OCI-LY1 (cell line): ENCODE measurements around the gene C10orf120.

ENCODE experiments used
- H2AFZ ChIP-seq: fragments of 200-600 bp; sonication (generic), shearing (Covaris generic); 2 replicates; pipeline ENCODE4 v1.6.0; 2014; ENCODE audit warnings: antibody characterized with exemption, mild to moderate bottlenecking, low read length
- H3F3A ChIP-seq: fragments of 200-600 bp; sonication (generic), shearing (Covaris generic); 2 replicates; pipeline ENCODE4 v1.6.0; 2014; ENCODE audit warnings: mild to moderate bottlenecking, antibody characterized with exemption, low read length, moderate library complexity; ENCODE audit not compliant: insufficient read depth
- H3K27ac ChIP-seq: fragments of 200-600 bp; sonication (generic); 2 replicates; pipeline ENCODE4 v1.5.1; 2014; ENCODE audit warnings: low read length, mixed run types, mild to moderate bottlenecking, low read depth; ENCODE audit not compliant: poor library complexity, severe bottlenecking
- H3K27me3 ChIP-seq: fragments of 200-600 bp; sonication (generic); 2 replicates; pipeline ENCODE4 v1.6.0; 2014; ENCODE audit warnings: antibody characterized with exemption, mild to moderate bottlenecking, low read length, moderate library complexity; ENCODE audit not compliant: insufficient read depth
- H3K36me3 ChIP-seq: fragments of 200-600 bp; sonication (generic); 2 replicates; pipeline ENCODE4 v1.6.1; 2014; ENCODE audit warnings: mild to moderate bottlenecking, antibody characterized with exemption, low read length, moderate library complexity, mixed read lengths; ENCODE audit not compliant: insufficient read depth
- H3K4me1 ChIP-seq: fragments of 200-600 bp; sonication (generic); 2 replicates; pipeline ENCODE4 v1.5.1; 2014; ENCODE audit warnings: mild to moderate bottlenecking, low read length, moderate library complexity; ENCODE audit not compliant: insufficient read depth, severe bottlenecking
- H3K4me2 ChIP-seq: fragments of 200-600 bp; sonication (generic), shearing (Covaris generic); 2 replicates; pipeline ENCODE4 v1.6.1; 2014; ENCODE audit warnings: low read length
- H3K4me3 ChIP-seq: fragments of 200-600 bp; sonication (generic); 2 replicates; pipeline ENCODE4 v1.5.1; 2014; ENCODE audit warnings: low read length, low read depth, mild to moderate bottlenecking, mixed read lengths; ENCODE audit not compliant: poor library complexity, severe bottlenecking
- H3K79me2 ChIP-seq: fragments of 200-600 bp; shearing (Covaris generic); 2 replicates; pipeline ENCODE4 v1.6.1; 2016; ENCODE audit warnings: mixed run types, low read length, mixed read lengths; ENCODE audit not compliant: insufficient read depth
- H3K9ac ChIP-seq: fragments of 200-600 bp; sonication (generic), shearing (Covaris generic); 2 replicates; pipeline ENCODE4 v1.6.1; 2014; ENCODE audit warnings: mild to moderate bottlenecking, low read length, mixed read lengths
- H3K9me2 ChIP-seq: fragments of 200-600 bp; sonication (generic), shearing (Covaris generic); 2 replicates; pipeline ENCODE4 v1.6.1; 2014; ENCODE audit warnings: low read depth, mild to moderate bottlenecking, low read length, mixed read lengths
- H3K9me3 ChIP-seq: fragments of 200-600 bp; shearing (Covaris generic); 2 replicates; pipeline ENCODE4 v1.6.1; 2014; ENCODE audit warnings: low read length, mixed read lengths
- H4K20me1 ChIP-seq: fragments of 200-600 bp; sonication (generic), shearing (Covaris generic); 2 replicates; pipeline ENCODE4 v1.6.0; 2016; ENCODE audit warnings: mild to moderate bottlenecking, low read length; ENCODE audit not compliant: insufficient read depth
- EZH2 ChIP-seq: fragments of 200-600 bp; sonication (generic), shearing (Covaris generic); IDR thresholded peaks from 2 replicates; pipeline ENCODE4 v1.8.0; 2017; ENCODE audit warnings: borderline replicate concordance, mixed run types, mild to moderate bottlenecking, antibody characterized with exemption, low read length, moderate library complexity, mixed read lengths
- TF ChIP-seq, protein P1 (sequence below): fragments of 200-600 bp; sonication (generic), shearing (Covaris generic); IDR thresholded peaks from 2 replicates; pipeline ENCODE4 v1.5.1; 2017; ENCODE audit warnings: mild to moderate bottlenecking, antibody characterized with exemption, low read length, moderate library complexity, mixed read lengths

C10orf120 gene

DNA sequence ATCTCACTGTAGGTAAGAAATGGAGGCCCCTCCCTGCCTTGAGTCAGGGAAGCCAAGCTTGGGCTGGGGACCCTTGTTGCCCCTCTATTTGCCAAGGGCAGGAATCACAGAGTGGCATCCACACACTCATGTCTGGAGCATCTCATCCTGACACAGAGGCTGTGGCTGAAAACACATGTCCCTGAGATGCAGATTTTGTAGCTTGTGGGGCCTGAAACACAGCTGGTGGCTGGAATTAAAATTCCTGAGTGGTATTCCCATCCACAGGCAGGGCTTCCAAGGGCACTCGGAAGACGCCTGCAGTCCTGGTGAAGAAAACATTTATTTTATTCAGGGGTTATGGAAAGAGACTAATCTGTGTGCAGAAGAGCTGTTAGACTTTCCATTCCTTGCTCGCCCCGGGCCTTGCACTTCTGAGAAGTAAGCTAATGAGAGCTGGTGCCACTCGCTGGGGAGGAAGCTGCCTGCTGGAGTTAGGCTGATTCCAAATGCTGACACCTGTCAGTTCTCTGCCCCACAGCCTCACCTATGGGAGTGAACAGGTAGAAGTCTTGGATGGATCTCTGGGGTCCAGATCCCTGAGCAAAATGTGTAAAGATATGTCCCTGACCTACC, 36.0 kb downstream of the C10orf120 start:
- Histone ChIP-seq H3K27ac (no peak overlapping the region), H3K9ac (no peak overlapping the region), H3K36me3 (no peaks in the 10 kb centered on the region), H3K79me2 (no peaks in the 10 kb centered on the region), H3K4me3 (no peak overlapping the region), H2AFZ (no peak overlapping the region), H4K20me1 (no peaks in the 10 kb centered on the region), H3K27me3 (no peaks in the 10 kb centered on the region), H3F3A (no peaks in the 10 kb centered on the region), H3K4me2 (no peak overlapping the region), H3K9me3 (no peaks in the 10 kb centered on the region), H3K9me2 (no peaks in the 10 kb centered on the region), H3K4me1 (no peaks in the 10 kb centered on the region)
- TF ChIP-seq, protein P1, sequence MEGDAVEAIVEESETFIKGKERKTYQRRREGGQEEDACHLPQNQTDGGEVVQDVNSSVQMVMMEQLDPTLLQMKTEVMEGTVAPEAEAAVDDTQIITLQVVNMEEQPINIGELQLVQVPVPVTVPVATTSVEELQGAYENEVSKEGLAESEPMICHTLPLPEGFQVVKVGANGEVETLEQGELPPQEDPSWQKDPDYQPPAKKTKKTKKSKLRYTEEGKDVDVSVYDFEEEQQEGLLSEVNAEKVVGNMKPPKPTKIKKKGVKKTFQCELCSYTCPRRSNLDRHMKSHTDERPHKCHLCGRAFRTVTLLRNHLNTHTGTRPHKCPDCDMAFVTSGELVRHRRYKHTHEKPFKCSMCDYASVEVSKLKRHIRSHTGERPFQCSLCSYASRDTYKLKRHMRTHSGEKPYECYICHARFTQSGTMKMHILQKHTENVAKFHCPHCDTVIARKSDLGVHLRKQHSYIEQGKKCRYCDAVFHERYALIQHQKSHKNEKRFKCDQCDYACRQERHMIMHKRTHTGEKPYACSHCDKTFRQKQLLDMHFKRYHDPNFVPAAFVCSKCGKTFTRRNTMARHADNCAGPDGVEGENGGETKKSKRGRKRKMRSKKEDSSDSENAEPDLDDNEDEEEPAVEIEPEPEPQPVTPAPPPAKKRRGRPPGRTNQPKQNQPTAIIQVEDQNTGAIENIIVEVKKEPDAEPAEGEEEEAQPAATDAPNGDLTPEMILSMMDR: no peak
- TF ChIP-seq EZH2: no peak

DNA sequence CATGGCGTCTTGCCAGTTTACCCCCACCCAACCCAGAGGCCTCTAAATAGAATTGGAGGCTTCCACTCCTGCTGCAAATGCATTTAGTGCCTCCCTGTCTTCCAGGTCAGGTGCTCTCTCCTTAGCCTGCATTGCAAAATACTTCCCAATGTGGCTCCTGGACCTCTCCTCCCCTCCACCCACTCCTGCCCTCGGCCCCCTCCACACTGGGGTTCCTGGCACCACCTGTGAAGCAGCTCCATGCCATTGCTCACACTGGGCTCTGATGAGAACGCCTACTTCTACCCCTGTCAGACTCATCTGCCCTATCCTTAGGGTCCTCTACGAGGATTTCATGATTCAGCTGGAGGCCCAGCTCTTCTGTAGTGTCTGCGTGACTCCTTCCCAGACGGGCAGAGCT, 37.4 kb downstream of the C10orf120 start:
- Histone ChIP-seq H3F3A (no peaks in the 10 kb centered on the region), H3K9me3 (no peaks in the 10 kb centered on the region), H2AFZ (no peak overlapping the region), H4K20me1 (no peaks in the 10 kb centered on the region), H3K4me2 (no peak overlapping the region), H3K9ac (no peak overlapping the region), H3K36me3 (no peaks in the 10 kb centered on the region), H3K9me2 (no peaks in the 10 kb centered on the region), H3K4me3 (no peak overlapping the region), H3K27ac (no peak overlapping the region), H3K79me2 (no peaks in the 10 kb centered on the region), H3K4me1 (no peaks in the 10 kb centered on the region), H3K27me3 (no peaks in the 10 kb centered on the region)
- no peak for TF ChIP-seq EZH2
- TF ChIP-seq, protein P1: no peak

DNA sequence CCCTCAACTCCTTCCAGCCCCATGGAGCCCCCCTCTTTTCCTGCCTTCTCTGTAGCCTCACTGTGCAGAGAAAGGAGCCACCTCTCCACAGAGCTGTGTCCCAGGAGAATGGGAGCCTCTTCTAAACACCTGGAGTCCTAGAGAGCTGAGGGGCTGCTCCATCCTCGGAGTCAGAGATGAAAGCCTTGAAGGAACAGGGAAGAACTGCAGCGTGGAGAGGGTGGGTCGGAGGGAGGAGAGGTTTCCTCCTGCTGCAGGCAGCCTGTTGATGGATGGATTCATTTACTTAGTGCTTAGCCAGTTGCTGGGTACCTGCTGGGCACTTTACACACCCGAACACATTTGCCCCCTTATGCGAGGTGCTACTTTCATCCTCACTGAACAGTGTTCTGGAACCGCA, 39.0 kb downstream of the C10orf120 start:
- Histone ChIP-seq H3K27me3 (no peaks in the 10 kb centered on the region), H3K4me3 (no peak overlapping the region), H3K27ac (no peak overlapping the region), H3K9me2 (no peaks in the 10 kb centered on the region), H3K36me3 (no peaks in the 10 kb centered on the region), H3K4me1 (no peaks in the 10 kb centered on the region), H4K20me1 (no peaks in the 10 kb centered on the region), H3K9me3 (no peaks in the 10 kb centered on the region), H3K4me2 (no peak overlapping the region), H3K9ac (no peak overlapping the region), H2AFZ (no peak overlapping the region), H3K79me2 (no peaks in the 10 kb centered on the region), H3F3A (no peaks in the 10 kb centered on the region)
- TF ChIP-seq, protein P1: no peak
- no peak for TF ChIP-seq EZH2
